Kidney (tissue), 14 donors: ENCODE measurements around the gene ARSG. TPM values are rescaled to one million over a fixed set of nuclear protein-coding genes. Genes with fewer than 3 reads are reported as not detected.

Source experiments
- DNase-seq, 5 donors: peaks; one replicate each; pipeline ENCODE4 v3.0.0-alpha.2; 2013 to 2020
- FAIRE-seq: peaks from 2 replicates; lab custom pipeline; 2012; peaks lifted over from hg19 to GRCh38; lab: Jason Lieb, UNC
- H3K27ac ChIP-seq, 2 donors: one replicate each; pipeline ENCODE4 v1.7.0; 2013; ENCODE audit warnings: low read depth in 2 of 2, low read length in 2 of 2, inconsistent platforms in 1 of 2
- H3K27me3 ChIP-seq: one replicate; pipeline ENCODE4 v1.7.1; 2013; ENCODE audit warnings: low read length, inconsistent platforms; ENCODE audit not compliant: control insufficient read depth, insufficient read depth
- H3K36me3 ChIP-seq, 3 donors: one replicate each; pipeline versions ENCODE4 v1.7.0 to v1.7.1; 2013; ENCODE audit warnings: low read length in 3 of 3, control low read depth in 1 of 3, inconsistent platforms in 1 of 3; ENCODE audit not compliant: insufficient read depth in 3 of 3, control insufficient read depth in 2 of 3
- H3K4me1 ChIP-seq, 3 donors: one replicate each; pipeline versions ENCODE4 v1.7.0 to v1.7.1; 2013; ENCODE audit warnings: low read length in 3 of 3, inconsistent platforms in 1 of 3, low read depth in 1 of 3; ENCODE audit not compliant: control insufficient read depth in 2 of 3, insufficient read depth in 2 of 3
- H3K4me3 ChIP-seq, 3 donors: one replicate each; pipeline versions ENCODE4 v1.7.0 to v1.8.1; 2013; ENCODE audit warnings: low read length in 3 of 3, control low read depth in 1 of 3, inconsistent platforms in 1 of 3
- H3K9ac ChIP-seq, 3 donors: one replicate each; pipeline versions ENCODE4 v1.7.0 to v1.7.1; 2013; ENCODE audit warnings: low read length in 3 of 3, control low read depth in 1 of 3, inconsistent platforms in 1 of 3
- H3K9me3 ChIP-seq, 3 donors: one replicate each; pipeline versions ENCODE4 v1.7.0 to v1.7.1; 2013; ENCODE audit warnings: low read length in 3 of 3, control low read depth in 1 of 3, inconsistent platforms in 1 of 3; ENCODE audit not compliant: control insufficient read depth in 2 of 3, insufficient read depth in 1 of 3
- intact Hi-C: fragments of 100-400 bp; cut with DNase I; formaldehyde crosslinking; loops from one replicate; pipeline ENCODE4 v1.11.1; 2022
- polyA plus RNA-seq: library from polyadenylated mRNA; stranded (reverse); fragments of 350-450 nt; fragmentation: Illumina TruSeq; extraction: RNeasy Lipid Tissue Mini Kit (QIAGEN cat#74804); gene quantifications from one replicate; pipeline ENCODE4 v1.2.3, GENCODE V29; 2014; ENCODE audit warnings: low read depth, low replicate concordance; ENCODE audit not compliant: insufficient read depth
- total RNA-seq: library from RNA; stranded (reverse); fragmentation: NEBNext Ultra II Directional; extraction: Animal tissue kit (Norgen Biotek cat#: 25700); gene quantifications from one replicate; pipeline ENCODE4 v1.2.1, GENCODE V29; 2021
- TF ChIP-seq, protein P1 (sequence below): IDR thresholded peaks from 3 replicates; pipeline ENCODE4 v1.5.1; 2012; ENCODE audit warnings: mild to moderate bottlenecking, moderate library complexity, borderline replicate concordance; ENCODE audit not compliant: insufficient read depth; ENCODE audit errors: extremely low read depth
- donor health status: control.
- donor health status: control.
- donor health status: control.
- donor health status: control.
- donor health status: control.
- donor health status: DM: yes; HTN: yes; CAD: no.
- donor health status: Normal renal cell carcinoma (clear cell type).

Gene ARSG
- total and polyA plus RNA-seq, 2 donors from 2014 or later, result 5.0 to 12.6 TPM

DNA sequence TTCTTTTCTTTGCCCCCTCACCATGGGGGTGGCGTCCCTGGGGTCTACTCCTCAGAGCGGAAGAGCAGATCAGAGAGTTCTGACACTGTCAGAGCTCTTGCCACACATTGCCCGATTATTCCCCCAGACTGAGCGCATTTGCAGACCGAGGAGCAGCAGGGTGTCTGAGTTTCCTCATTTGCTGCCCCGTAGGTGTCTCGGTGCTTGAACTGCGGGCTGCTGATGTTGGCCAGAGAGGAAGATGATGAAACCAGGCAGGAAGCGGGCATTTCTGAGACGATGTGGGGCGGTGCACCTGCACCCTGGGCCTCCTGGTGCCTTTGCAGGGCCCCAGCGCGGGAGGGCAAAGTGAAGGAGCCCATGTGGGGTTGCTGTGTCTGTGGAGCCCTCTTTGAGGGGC lies 55.2 kb downstream of the ARSG start:
- intact Hi-C loops, result no loop called here
- H3K4me1 ChIP-seq, result no peaks in the 10 kb centered on the region
- H3K36me3 ChIP-seq, result no peaks in the 10 kb centered on the region
- no peak overlapping the region for H3K27ac ChIP-seq
- TF ChIP-seq, protein P1, sequence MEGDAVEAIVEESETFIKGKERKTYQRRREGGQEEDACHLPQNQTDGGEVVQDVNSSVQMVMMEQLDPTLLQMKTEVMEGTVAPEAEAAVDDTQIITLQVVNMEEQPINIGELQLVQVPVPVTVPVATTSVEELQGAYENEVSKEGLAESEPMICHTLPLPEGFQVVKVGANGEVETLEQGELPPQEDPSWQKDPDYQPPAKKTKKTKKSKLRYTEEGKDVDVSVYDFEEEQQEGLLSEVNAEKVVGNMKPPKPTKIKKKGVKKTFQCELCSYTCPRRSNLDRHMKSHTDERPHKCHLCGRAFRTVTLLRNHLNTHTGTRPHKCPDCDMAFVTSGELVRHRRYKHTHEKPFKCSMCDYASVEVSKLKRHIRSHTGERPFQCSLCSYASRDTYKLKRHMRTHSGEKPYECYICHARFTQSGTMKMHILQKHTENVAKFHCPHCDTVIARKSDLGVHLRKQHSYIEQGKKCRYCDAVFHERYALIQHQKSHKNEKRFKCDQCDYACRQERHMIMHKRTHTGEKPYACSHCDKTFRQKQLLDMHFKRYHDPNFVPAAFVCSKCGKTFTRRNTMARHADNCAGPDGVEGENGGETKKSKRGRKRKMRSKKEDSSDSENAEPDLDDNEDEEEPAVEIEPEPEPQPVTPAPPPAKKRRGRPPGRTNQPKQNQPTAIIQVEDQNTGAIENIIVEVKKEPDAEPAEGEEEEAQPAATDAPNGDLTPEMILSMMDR, result no peak
- H3K9ac ChIP-seq, result no peak overlapping the region
- no peak for FAIRE-seq
- no peak overlapping the region for H3K4me3 ChIP-seq
- peak in 1 of 5 donors; percentile 74 for DNase-seq
- H3K9me3 ChIP-seq, result no peaks in the 10 kb centered on the region
- no peaks in the 10 kb centered on the region for H3K27me3 ChIP-seq

DNA sequence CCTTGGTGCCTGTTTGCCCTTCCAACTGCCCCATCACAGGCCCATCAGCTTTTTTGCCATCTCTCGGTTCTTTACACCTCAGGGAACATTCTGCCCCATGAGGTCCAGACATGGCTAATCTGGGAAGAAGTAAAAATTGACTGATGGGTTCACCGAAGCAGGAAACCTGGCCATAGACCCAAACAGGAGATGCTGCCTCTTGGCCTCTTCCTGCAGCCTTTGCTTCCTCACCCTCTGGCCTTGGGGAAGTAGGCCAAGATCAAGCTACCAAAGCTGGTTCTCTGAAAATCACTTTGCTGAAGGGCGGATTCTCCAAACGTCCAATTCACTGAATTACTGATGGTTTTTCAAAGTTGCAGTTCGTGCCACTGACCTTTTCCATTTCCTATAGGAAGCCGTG lies 56.1 kb downstream of the ARSG start:
- Histone ChIP-seq H3K4me3 (no peak overlapping the region), H3K9me3 (no peaks in the 10 kb centered on the region), H3K27me3 (no peaks in the 10 kb centered on the region), H3K36me3 (no peaks in the 10 kb centered on the region), H3K27ac (no peak overlapping the region), H3K9ac (no peak overlapping the region), H3K4me1 (no peaks in the 10 kb centered on the region)
- intact Hi-C loops, result no loop called here
- TF ChIP-seq, protein P1, result no peak
- FAIRE-seq (no peak), DNase-seq (no peak)

DNA sequence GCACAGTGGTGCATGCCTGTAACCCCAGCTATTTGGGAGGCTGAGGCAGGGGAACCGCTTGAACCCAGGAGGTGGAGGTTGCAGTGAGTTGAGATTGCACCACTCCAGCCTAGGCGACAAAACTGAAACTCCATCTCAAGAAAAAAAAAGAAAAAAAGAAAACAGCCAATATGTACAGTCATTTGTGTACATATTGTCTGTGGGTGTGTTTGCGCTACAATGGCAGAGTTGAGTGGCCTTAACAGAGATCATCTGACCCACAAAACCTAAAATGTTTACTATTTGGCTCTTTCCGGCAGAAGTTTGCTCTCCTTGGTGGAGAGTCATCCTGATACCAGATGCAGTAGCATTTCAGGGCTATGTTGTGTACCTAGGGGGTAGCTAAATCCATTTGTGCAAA lies 57.9 kb downstream of the ARSG start:
- Histone ChIP-seq H3K27me3 (no peaks in the 10 kb centered on the region), H3K9me3 (no peaks in the 10 kb centered on the region), H3K36me3 (no peaks in the 10 kb centered on the region), H3K9ac (no peak overlapping the region), H3K27ac (no peak overlapping the region), H3K4me1 (no peaks in the 10 kb centered on the region), H3K4me3 (no peak overlapping the region)
- DNase-seq, result no peak
- FAIRE-seq, result no peak
- TF ChIP-seq, protein P1, result no peak
- intact Hi-C loops, result no loop called here

DNA sequence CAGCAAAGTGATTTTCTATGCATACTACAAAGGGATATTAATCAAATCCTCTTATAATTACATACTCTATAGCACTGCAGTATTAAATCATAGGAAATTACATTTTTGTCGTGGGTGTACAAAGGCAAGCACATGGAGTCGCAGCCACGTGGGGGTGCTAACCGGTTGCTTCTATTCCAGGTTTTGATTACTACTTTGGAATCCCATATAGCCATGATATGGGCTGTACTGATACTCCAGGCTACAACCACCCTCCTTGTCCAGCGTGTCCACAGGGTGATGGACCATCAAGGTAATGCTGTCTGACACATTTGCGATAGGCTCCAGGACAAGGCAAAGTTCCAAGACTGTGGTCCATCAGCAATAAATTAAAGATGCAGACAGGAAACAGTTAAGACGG lies 60.1 kb downstream of the ARSG start:
- Histone ChIP-seq H3K4me3 (no peak overlapping the region), H3K27ac (no peak overlapping the region), H3K27me3 (no peaks in the 10 kb centered on the region), H3K9me3 (no peaks in the 10 kb centered on the region), H3K9ac (no peak overlapping the region), H3K4me1 (no peaks in the 10 kb centered on the region), H3K36me3 (no peaks in the 10 kb centered on the region)
- FAIRE-seq, result no peak
- intact Hi-C loops, result no loop called here
- TF ChIP-seq, protein P1, result no peak
- peak in 1 of 5 donors; percentile 14 for DNase-seq
